Right hindlimb (tissue), 1 donor: ENCODE measurements around the gene ZNF862.
A peak's percentile ranks its signal among the peaks of the same experiment; 100 is the strongest.
"Not testable (repeated sequence)": the region's sequence is repeated elsewhere in the genome, so short reads cannot be mapped to it uniquely, and the experiment has no call there.

Experiments
- DNase-seq: peaks from one replicate; pipeline ENCODE4 v3.0.0-alpha.2; 2018

Gene ZNF862

DNA sequence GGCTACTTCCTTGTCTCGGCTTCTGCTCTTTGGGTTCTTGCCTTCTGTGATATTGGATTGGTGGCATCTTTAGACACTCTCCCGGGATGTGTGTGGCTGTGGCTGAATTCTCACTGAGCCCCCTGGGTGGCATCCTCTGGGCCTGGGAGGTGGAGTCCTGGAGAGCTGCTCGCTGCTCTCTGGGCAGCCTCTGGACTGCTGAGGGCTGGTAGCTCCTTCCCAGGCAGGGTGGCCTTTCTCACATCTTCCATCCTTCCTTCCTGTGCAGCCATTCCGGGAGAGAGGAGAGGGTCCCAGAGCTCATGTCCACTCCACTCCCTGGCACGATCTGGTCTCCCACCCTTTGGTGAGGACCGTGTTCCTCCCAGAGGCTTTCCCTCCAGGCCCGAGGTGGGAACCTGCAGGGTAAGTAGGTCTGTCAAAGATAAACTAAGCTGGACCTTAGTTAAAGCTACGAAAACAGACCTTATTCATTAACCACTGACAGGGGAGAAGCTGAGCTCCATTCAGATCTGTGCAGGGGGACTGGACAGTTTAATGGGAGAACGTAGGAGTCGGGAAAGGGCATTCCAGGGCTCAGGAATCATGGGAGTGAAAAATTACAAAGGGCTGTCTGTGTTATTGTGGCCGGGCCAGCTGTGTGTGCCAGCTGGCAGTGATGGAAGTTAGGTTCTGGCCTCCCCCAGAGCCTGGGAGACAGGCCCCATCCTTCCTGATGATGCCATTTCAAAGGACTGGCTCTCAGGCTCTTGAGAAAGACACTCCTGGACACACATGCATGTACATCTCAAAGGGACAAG is 44.3 kb downstream of the ZNF862 start:
- no peak for DNase-seq

GRCh38 chr7:149883048-149883438 is 44.9 kb downstream of the ZNF862 start:
- DNase-seq: no peak

DNA sequence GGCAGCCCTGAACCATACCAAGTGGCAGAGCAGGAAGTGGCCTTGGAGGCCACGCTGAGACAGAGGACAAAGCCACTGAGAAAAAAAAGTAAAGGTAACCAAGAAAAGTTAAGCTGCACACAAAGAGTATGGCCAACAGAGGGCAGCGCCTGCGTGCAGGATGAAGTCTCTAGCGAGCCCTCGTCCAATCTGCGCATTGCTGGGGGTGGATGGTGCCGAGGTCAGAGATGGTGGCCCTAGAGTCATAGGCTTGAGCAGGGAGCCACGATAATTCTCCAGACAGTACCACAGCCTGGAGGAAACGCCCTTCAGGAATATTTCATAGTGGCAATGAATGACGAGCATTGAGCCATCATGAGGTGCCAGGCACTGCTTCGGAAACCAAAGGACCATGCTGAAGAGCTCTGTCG is 45.3 kb downstream of the ZNF862 start:
- DNase-seq: no peak

DNA sequence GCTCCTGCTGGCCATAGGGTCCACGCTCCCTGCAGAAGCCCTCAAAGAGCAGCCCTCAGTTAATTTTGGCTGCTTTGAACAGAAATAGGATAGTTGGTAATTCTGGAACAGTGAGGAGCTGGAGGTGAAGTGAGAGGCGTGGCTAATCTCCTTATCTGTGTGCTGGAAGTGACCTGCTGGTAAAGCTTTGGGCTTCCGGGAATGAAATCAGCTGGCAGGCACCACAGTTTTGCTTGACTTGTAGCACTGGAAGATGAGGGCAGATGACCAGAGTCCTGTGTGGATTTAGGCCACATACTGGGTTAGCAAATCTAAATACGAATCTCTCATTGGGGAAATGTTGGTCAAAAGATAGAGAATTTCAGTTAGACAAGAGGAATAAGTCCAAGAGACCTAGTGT is 45.8 kb downstream of the ZNF862 start:
- no peak for DNase-seq

DNA sequence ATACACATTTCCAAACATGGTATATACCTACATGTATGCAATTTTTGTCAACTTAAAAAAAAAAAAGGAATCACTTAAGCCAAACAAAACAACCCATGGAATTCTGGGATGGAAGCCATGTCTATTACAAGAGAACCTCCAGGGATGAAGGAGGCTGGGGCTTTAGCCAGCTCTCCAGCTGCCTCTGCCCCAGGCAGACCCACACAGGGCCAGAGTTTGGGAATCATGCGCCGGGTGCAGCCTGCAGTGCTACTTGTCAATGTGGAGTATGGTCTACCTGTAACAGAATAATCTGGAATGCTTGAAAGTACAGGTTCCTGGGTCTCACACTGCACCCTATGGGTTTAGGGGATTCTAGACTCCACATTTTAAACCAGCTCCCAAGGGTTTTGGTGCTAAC is 46.4 kb downstream of the ZNF862 start:
- no peak for DNase-seq

DNA sequence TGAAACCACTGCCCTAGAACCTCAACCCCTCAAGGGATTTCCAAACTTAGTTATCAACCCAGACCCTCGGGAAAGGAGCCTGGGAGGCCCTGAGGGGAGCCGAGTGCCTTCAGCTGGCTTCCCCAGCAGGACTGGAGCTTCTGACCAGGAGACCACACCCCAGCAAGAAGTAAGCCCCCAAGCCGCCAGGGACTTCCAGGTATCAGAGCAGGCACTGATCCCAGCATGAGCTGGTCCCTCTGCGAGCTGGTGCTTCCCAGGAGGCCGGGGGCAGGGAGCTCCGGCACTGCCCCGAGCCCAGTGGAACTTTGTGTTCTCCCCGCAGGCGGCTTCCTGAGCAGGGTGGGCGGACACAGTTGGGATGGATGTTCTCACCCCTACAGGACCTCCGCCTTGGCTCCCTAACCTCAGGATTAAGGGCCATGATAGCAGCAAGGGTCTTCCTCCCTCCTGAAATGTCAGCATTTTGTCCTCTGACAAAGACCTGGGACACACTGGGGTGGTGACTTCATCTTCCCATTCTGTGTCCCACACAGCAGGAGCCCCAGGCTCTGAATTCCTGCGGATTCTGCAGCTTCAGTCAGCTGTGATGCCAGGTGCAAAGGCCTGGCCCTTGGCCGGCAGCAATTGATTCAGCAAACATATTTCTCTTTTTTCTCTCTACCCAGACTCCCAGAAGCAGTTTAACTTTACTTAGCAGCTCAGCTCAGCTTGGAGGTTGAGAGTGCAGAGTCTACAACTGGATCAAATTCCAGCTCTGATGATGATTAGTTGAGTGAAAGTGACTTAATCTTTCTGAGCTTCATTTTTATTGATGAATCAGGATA is 47.2 kb downstream of the ZNF862 start:
- DNase-seq: peak; percentile 78

DNA sequence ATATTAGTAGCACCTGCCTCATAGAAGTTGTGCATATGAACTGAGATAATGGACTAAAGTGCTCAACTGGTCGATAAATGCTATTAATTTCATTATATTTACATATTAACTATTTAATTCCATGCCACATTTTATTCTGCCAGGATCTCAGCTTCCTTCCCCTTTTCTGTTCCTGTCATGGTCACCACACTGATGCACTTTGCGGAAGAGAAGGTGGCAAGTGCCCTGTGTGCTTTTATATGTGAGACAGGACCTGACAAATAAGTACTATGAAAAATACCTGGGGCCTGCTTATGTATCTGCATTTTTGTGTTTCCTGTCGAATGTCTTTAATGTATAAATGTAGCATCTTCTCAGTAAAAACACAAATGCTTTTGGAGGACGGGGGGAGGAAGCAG is 47.8 kb downstream of the ZNF862 start:
- DNase-seq: no peak

- no peak for DNase-seq
These were observed 49.1 kb downstream of the ZNF862 start for GRCh38 chr7:149887311-149887710.

DNA sequence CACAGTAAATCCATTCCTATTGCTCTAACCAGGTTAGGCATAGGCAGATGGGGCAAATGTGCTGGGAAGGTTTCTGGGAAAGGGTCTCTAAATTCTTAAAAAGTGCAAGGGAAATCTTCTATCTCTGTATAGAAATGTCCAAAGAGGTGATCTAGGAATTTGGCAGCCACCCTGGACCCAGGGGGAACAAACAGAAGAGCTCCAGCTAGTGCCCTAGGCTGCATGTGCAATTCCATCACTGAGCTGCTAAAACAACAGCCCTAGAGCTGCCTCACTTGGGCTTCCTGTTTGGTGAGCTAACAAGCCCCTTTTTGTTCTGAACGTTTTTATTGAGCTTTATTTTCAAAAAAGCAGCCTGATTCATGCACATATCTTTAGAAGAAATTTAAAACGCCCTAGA is 52.5 kb downstream of the ZNF862 start:
- DNase-seq: not testable (repeated sequence)

DNA sequence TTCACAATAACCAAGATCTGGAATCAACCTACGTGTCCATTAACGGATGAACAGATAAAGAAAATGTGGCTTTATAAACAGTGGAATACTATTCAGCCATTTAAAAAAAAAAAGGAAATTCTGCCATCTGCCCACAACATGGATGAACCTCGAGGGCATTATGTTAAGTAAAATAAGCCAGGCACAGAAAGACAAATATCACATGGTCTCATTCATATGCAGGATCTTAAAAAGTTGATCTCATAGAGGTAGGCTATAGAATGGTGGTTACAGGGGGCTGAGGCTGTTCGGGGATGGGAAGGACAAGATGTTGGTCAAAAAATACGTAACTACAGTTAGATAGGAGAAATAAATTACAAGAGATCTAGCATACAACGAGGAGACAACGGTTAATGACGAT is 56.8 kb downstream of the ZNF862 start:
- DNase-seq: not testable (repeated sequence)

GRCh38 chr7:149907776-149908376 is 69.7 kb downstream of the ZNF862 start:
- DNase-seq: not testable (repeated sequence)

- not testable (repeated sequence) for DNase-seq
These were observed 72.0 kb downstream of the ZNF862 start for GRCh38 chr7:149910219-149910618.

- not testable (repeated sequence) for DNase-seq
These were observed 74.0 kb downstream of the ZNF862 start for GRCh38 chr7:149912126-149912525.
